Left lung (tissue), 10 donors: ENCODE data around the gene DOHH. TPM values are rescaled to one million over a fixed set of nuclear protein-coding genes. Genes with fewer than 3 reads are reported as not detected.

Source experiments
- ATAC-seq: fragments of 200-7000 bp; cut with Tn5 transposase; one replicate; pipeline ENCODE4 v1.9.1; 2020; ENCODE audit warnings: moderate library complexity
- DNase-seq, 4 donors: peaks; one replicate each; pipeline ENCODE4 v3.0.0-alpha.2; 2013 to 2020
- H3K27ac ChIP-seq, 2 donors: fragments of 200-600 bp; sonication (generic) in 1 of 2; one replicate each; pipeline versions ENCODE4 v1.5.0 to v1.8.0; 2020 to 2021
- H3K27me3 ChIP-seq, 2 donors: fragments of 200-600 bp; sonication (generic) in 1 of 2; one replicate each; pipeline versions ENCODE4 v1.5.0 to v1.8.0; 2020 to 2021
- H3K36me3 ChIP-seq, 2 donors: fragments of 200-600 bp; sonication (generic) in 1 of 2; one replicate each; pipeline versions ENCODE4 v1.5.0 to v1.8.0; 2020 to 2021
- H3K4me1 ChIP-seq, 2 donors: fragments of 200-600 bp; one replicate each; pipeline ENCODE4 v1.8.0; 2021
- H3K4me3 ChIP-seq, 2 donors: fragments of 200-600 bp; sonication (generic) in 1 of 2; one replicate each; pipeline versions ENCODE4 v1.5.0 to v1.8.0; 2020 to 2021; ENCODE audit warnings: mild to moderate bottlenecking in 1 of 2
- H3K9me3 ChIP-seq, 2 donors: fragments of 200-600 bp; sonication (generic) in 1 of 2; one replicate each; pipeline versions ENCODE4 v1.5.0 to v1.8.0; 2020 to 2021
- CTCF ChIP-seq, 2 donors: fragments of 200-600 bp; sonication (generic) in 1 of 2; IDR thresholded peaks; one replicate each; pipeline versions ENCODE4 v1.5.0 to v1.8.0; 2021; ENCODE audit warnings: antibody characterized with exemption in 2 of 2
- intact Hi-C, 2 donors: fragments of 100-400 bp; cut with DNase I; formaldehyde crosslinking; loops; one replicate each; pipeline versions ENCODE4 v1.11.2 to v1.14.2; 2022
- polyA plus RNA-seq, 6 donors: library from polyadenylated mRNA; unstranded; fragments of 120-200 nt; gene quantifications; one replicate each; pipeline ENCODE4 v1.2.1, GENCODE V29; 2013; ENCODE audit not compliant: insufficient read length in 6 of 6
- total RNA-seq, 2 donors: library from RNA; stranded (reverse); fragmentation: NEBNext Ultra II Directional; extraction: Animal tissue kit (Norgen Biotek cat#: 25700); gene quantifications; one replicate each; pipeline ENCODE4 v1.2.1, GENCODE V29; 2021
- donor health status: DM: no; HTN: yes; CAD: no.
- donor health status: DM: no; HTN: no; CAD: no.

The DOHH gene
- total and polyA plus RNA-seq, 8 donors, result 5.8 to 14.1 (median 7.9) TPM

GRCh38 chr19:3441089-3441985 lies 59.1 kb downstream of the DOHH start:
- Histone ChIP-seq H3K4me1 (peaks cover 0 to 42% of the 10 kb centered on the region in 2 donors), H3K9me3 (no peaks in the 10 kb centered on the region), H3K4me3 (no peak overlapping the region), H3K27ac (peak overlapping the region in 1 of 2 donors; percentile 39), H3K27me3 (no peaks in the 10 kb centered on the region), H3K36me3 (peaks cover 0 to 87% of the 10 kb centered on the region in 2 donors)
- ATAC-seq, result no peak
- intact Hi-C loops, result no loop called here
- TF ChIP-seq CTCF (IDR thresholded peaks at IDR 0.05), result no peak
- peak in 1 of 4 donors; percentile 58 for DNase-seq

Other genes with a start within 250 kb of the DOHH start
- 100 to 1,000 TPM; 138 to 163 TPM for gene NFIC, start 134.1 kb downstream of the DOHH start, total RNA-seq
- gene NFIC, start 134.1 kb downstream of the DOHH start, polyA plus RNA-seq, result 10 to 100 TPM; 37.2 to 64.0 (median 51.5) TPM
- not detected for gene SMIM24, start 20.1 kb downstream of the DOHH start, total RNA-seq
- gene SMIM24, start 20.1 kb downstream of the DOHH start, polyA plus RNA-seq, result 1 to 10 TPM in 5 of 6 donors, under 1 TPM in 1; 0.78 to 4.6 (median 1.8) TPM
- not detected for gene SMIM44, start 17.2 kb downstream of the DOHH start, total RNA-seq
- not detected for gene SMIM44, start 17.2 kb downstream of the DOHH start, polyA plus RNA-seq
- gene FZR1, start 5.6 kb upstream of the DOHH start, total RNA-seq, result 10 to 100 TPM; 33.4 to 39.5 TPM
- 10 to 100 TPM; 42.7 to 56.6 (median 51.4) TPM for gene FZR1, start 5.6 kb upstream of the DOHH start, polyA plus RNA-seq
- 1 to 10 TPM; 2.8 to 3.2 TPM for gene TEKTIP1, start 38.5 kb upstream of the DOHH start, total RNA-seq
- 1 to 10 TPM; 3.6 to 7.5 (median 6.0) TPM for gene TEKTIP1, start 38.5 kb upstream of the DOHH start, polyA plus RNA-seq
- gene MFSD12, start 56.9 kb upstream of the DOHH start, total RNA-seq, result 10 to 100 TPM; 61.7 to 90.2 TPM
- gene MFSD12, start 56.9 kb upstream of the DOHH start, polyA plus RNA-seq, result 10 to 100 TPM; 32.2 to 56.4 (median 43.2) TPM
- gene HMG20B, start 72.3 kb upstream of the DOHH start, total RNA-seq, result 10 to 100 TPM; 50.9 to 74.8 TPM
- gene HMG20B, start 72.3 kb upstream of the DOHH start, polyA plus RNA-seq, result 100 to 1,000 TPM in 1 of 6 donors, 10 to 100 TPM in 5; 75.3 to 104 (median 90.9) TPM
- gene GIPC3, start 84.8 kb upstream of the DOHH start, total RNA-seq, result 1 to 10 TPM; 3.1 TPM
- gene GIPC3, start 84.8 kb upstream of the DOHH start, polyA plus RNA-seq, result 1 to 10 TPM; 4.0 to 8.5 (median 5.1) TPM
- 1 to 10 TPM; 5.3 to 7.9 TPM for gene TBXA2R, start 106.2 kb upstream of the DOHH start, total RNA-seq
- gene TBXA2R, start 106.2 kb upstream of the DOHH start, polyA plus RNA-seq, result 1 to 10 TPM; 1.8 to 3.9 (median 3.4) TPM
- gene CACTIN, start 126.1 kb upstream of the DOHH start, total RNA-seq, result 10 to 100 TPM; 19.8 to 21.6 TPM
- gene CACTIN, start 126.1 kb upstream of the DOHH start, polyA plus RNA-seq, result 10 to 100 TPM; 21.2 to 33.2 (median 27.8) TPM
- gene PIP5K1C, start 199.8 kb upstream of the DOHH start, total RNA-seq, result 10 to 100 TPM; 38.7 to 42.2 TPM
- gene PIP5K1C, start 199.8 kb upstream of the DOHH start, polyA plus RNA-seq, result 10 to 100 TPM; 20.2 to 31.0 (median 25.5) TPM
- gene TJP3, start 207.7 kb upstream of the DOHH start, total RNA-seq, result 10 to 100 TPM; 33.8 to 36.2 TPM
- 10 to 100 TPM; 11.2 to 17.9 (median 15.1) TPM for gene TJP3, start 207.7 kb upstream of the DOHH start, polyA plus RNA-seq